GM23338 (cell line): ENCODE results near the gene GNAI1. TPM values are rescaled to one million over a fixed set of nuclear protein-coding genes. Genes with fewer than 3 reads are reported as not detected.

Experiments used
- ATAC-seq: fragments of 200-7000 bp; cut with Tn5 transposase; 3 replicates; pipeline ENCODE4 v1.9.1; 2020
- DNase-seq: peaks from one replicate; pipeline ENCODE4 v3.0.0-alpha.2; 2015; ENCODE audit warnings: low spot score
- H2AFZ ChIP-seq: fragments of 200-600 bp; sonication (generic); 2 replicates; pipeline ENCODE4 v1.8.0; 2016; ENCODE audit warnings: antibody characterized with exemption, mild to moderate bottlenecking, moderate library complexity
- H3F3A ChIP-seq: fragments of 200-600 bp; sonication (generic); replicated peaks from 2 replicates; pipeline ENCODE4 v1.8.0; 2017; ENCODE audit warnings: antibody characterized with exemption, mixed run types, low read depth
- H3K27ac ChIP-seq: fragments of 200-600 bp; sonication (generic); 2 replicates; pipeline ENCODE4 v1.6.1; 2016; ENCODE audit warnings: low read depth
- H3K27me3 ChIP-seq: fragments of 200-600 bp; sonication (generic); 2 replicates; pipeline ENCODE4 v1.8.0; 2016; ENCODE audit warnings: mild to moderate bottlenecking, mixed run types, moderate library complexity; ENCODE audit not compliant: insufficient read depth
- H3K36me3 ChIP-seq: fragments of 200-600 bp; sonication (generic); 2 replicates; pipeline ENCODE4 v1.8.0; 2016; ENCODE audit warnings: mild to moderate bottlenecking; ENCODE audit not compliant: insufficient read depth
- H3K4me1 ChIP-seq: fragments of 200-600 bp; sonication (generic); 2 replicates; pipeline ENCODE4 v1.8.0; 2016; ENCODE audit warnings: mild to moderate bottlenecking, moderate library complexity; ENCODE audit not compliant: insufficient read depth
- H3K4me2 ChIP-seq: fragments of 200-600 bp; sonication (generic); 2 replicates; pipeline ENCODE4 v1.7.1; 2017; ENCODE audit warnings: mixed run types
- H3K4me3 ChIP-seq: fragments of 200-600 bp; sonication (generic); 2 replicates; pipeline ENCODE4 v1.6.1; 2016; ENCODE audit warnings: mixed run types
- H3K79me2 ChIP-seq: fragments of 200-600 bp; sonication (generic); replicated peaks from 2 replicates; pipeline ENCODE4 v1.8.0; 2017; ENCODE audit warnings: mild to moderate bottlenecking; ENCODE audit not compliant: insufficient read depth
- H3K9me2 ChIP-seq: fragments of 200-600 bp; sonication (generic); 2 replicates; pipeline ENCODE4 v1.8.0; 2017; ENCODE audit not compliant: insufficient read depth
- H4K20me1 ChIP-seq: fragments of 200-600 bp; sonication (generic); replicated peaks from 2 replicates; pipeline ENCODE4 v1.8.0; 2017; ENCODE audit warnings: mild to moderate bottlenecking; ENCODE audit not compliant: insufficient read depth
- H3K27ac Mint-ChIP-seq: 2 replicates; pipeline ENCODE4 v1.8.0; 2020; ENCODE audit warnings: inconsistent platforms, mild to moderate bottlenecking, moderate library complexity, mixed read lengths
- H3K27me3 Mint-ChIP-seq: 3 replicates; pipeline ENCODE4 v1.8.0; 2022; ENCODE audit warnings: low read depth, mild to moderate bottlenecking, moderate library complexity, mixed read lengths, inconsistent platforms; ENCODE audit not compliant: insufficient read depth, poor library complexity
- H3K36me3 Mint-ChIP-seq: 3 replicates; pipeline ENCODE4 v1.8.0; 2021; ENCODE audit warnings: low read depth, mild to moderate bottlenecking, inconsistent platforms, moderate library complexity, mixed read lengths
- H3K4me1 Mint-ChIP-seq: 3 replicates; pipeline ENCODE4 v1.8.0; 2020; ENCODE audit warnings: mild to moderate bottlenecking, inconsistent platforms, mixed read lengths
- H3K4me3 Mint-ChIP-seq: 3 replicates; pipeline ENCODE4 v1.8.0; 2021; ENCODE audit warnings: moderate library complexity, mild to moderate bottlenecking, inconsistent platforms, mixed read lengths
- H3K9me3 Mint-ChIP-seq: 3 replicates; pipeline ENCODE4 v1.8.0; 2020; ENCODE audit warnings: moderate library complexity, mild to moderate bottlenecking, inconsistent platforms, mixed read lengths
- EZH2phosphoT487 ChIP-seq: fragments of 200-600 bp; sonication (generic); IDR thresholded peaks from one replicate; pipeline ENCODE4 v1.8.1; 2018; ENCODE audit warnings: antibody characterized with exemption; ENCODE audit not compliant: unreplicated experiment
- JUNB ChIP-seq: IDR thresholded peaks from one replicate; pipeline ENCODE4 v1.6.1; 2016; ENCODE audit warnings: antibody characterized with exemption; ENCODE audit not compliant: unreplicated experiment
- NANOG ChIP-seq: IDR thresholded peaks from 2 replicates; pipeline ENCODE4 v1.6.1; 2016; ENCODE audit warnings: antibody characterized with exemption, borderline replicate concordance
- STAT1 ChIP-seq: IDR thresholded peaks from one replicate; pipeline ENCODE4 v1.6.1; 2016; ENCODE audit warnings: antibody characterized with exemption; ENCODE audit not compliant: unreplicated experiment
- ZNF331 ChIP-seq: fragments of 250-450 bp; sonication (Bioruptor Pico); IDR thresholded peaks from 2 replicates; pipeline ENCODE4 v1.5.0; 2020; ENCODE audit warnings: low read depth, mild to moderate bottlenecking, moderate library complexity
- polyA plus RNA-seq: library from polyadenylated mRNA; unstranded; fragments of >200 nt; fragmentation: Nextera tagmentation; extraction: Ambion mirVana; gene quantifications from 2 replicates; pipeline ENCODE4 v1.2.1, GENCODE V29; 2016
- total RNA-seq: library from RNA; depleted of rRNA; stranded (reverse); fragments of >200 nt; shearing (Covaris generic); gene quantifications from 2 replicates; pipeline ENCODE4 v1.2.3, GENCODE V29; 2014
- TF ChIP-seq, protein P1 (sequence below): fragments of 250-450 bp; sonication (Bioruptor Pico); IDR thresholded peaks from 2 replicates; pipeline ENCODE4 v1.5.0; 2020; ENCODE audit warnings: mild to moderate bottlenecking, moderate library complexity
- TF ChIP-seq, protein P2 (sequence below): IDR thresholded peaks from 2 replicates; pipeline ENCODE4 v1.6.1; 2016; ENCODE audit warnings: antibody characterized with exemption
- TF ChIP-seq, protein P3 (sequence below), 2 experiments: fragments of 200-600 bp in 1 of 2; sonication (generic) in 1 of 2; conservative IDR thresholded peaks; 2 replicates each; pipeline versions ENCODE4 v1.5.1 to v1.6.1; 2016 to 2017; ENCODE audit warnings: antibody characterized with exemption in 2 of 2, low read depth in 2 of 2, mild to moderate bottlenecking in 2 of 2, moderate library complexity in 1 of 2
- TF ChIP-seq, protein P4 (sequence below): IDR thresholded peaks from one replicate; pipeline ENCODE4 v1.6.1; 2018; ENCODE audit warnings: antibody characterized with exemption; ENCODE audit not compliant: unreplicated experiment

GNAI1 gene
- total and polyA plus RNA-seq, 2 experiments from 2014 or later, result 31.3 to 36.9 TPM

DNA sequence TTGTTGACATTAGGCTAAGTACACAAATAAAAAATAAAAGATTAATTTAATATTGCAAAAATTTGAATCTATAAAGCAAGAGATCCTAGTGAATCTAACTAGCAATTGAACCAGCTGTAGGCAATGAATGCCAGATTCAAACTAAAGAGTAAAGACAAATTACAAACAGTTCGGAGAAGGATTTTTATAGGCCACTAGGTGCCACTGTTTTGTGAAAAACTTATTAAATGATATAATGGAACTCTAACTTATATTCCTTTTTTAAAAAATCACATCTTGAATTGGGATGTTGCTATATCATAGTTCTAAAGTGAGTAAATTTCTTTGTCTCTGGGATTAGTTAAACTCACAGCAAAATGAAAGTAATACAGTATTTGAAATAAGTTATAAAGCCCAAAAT is 39.1 kb upstream of the GNAI1 start (continued):
- TF ChIP-seq, protein P1, sequence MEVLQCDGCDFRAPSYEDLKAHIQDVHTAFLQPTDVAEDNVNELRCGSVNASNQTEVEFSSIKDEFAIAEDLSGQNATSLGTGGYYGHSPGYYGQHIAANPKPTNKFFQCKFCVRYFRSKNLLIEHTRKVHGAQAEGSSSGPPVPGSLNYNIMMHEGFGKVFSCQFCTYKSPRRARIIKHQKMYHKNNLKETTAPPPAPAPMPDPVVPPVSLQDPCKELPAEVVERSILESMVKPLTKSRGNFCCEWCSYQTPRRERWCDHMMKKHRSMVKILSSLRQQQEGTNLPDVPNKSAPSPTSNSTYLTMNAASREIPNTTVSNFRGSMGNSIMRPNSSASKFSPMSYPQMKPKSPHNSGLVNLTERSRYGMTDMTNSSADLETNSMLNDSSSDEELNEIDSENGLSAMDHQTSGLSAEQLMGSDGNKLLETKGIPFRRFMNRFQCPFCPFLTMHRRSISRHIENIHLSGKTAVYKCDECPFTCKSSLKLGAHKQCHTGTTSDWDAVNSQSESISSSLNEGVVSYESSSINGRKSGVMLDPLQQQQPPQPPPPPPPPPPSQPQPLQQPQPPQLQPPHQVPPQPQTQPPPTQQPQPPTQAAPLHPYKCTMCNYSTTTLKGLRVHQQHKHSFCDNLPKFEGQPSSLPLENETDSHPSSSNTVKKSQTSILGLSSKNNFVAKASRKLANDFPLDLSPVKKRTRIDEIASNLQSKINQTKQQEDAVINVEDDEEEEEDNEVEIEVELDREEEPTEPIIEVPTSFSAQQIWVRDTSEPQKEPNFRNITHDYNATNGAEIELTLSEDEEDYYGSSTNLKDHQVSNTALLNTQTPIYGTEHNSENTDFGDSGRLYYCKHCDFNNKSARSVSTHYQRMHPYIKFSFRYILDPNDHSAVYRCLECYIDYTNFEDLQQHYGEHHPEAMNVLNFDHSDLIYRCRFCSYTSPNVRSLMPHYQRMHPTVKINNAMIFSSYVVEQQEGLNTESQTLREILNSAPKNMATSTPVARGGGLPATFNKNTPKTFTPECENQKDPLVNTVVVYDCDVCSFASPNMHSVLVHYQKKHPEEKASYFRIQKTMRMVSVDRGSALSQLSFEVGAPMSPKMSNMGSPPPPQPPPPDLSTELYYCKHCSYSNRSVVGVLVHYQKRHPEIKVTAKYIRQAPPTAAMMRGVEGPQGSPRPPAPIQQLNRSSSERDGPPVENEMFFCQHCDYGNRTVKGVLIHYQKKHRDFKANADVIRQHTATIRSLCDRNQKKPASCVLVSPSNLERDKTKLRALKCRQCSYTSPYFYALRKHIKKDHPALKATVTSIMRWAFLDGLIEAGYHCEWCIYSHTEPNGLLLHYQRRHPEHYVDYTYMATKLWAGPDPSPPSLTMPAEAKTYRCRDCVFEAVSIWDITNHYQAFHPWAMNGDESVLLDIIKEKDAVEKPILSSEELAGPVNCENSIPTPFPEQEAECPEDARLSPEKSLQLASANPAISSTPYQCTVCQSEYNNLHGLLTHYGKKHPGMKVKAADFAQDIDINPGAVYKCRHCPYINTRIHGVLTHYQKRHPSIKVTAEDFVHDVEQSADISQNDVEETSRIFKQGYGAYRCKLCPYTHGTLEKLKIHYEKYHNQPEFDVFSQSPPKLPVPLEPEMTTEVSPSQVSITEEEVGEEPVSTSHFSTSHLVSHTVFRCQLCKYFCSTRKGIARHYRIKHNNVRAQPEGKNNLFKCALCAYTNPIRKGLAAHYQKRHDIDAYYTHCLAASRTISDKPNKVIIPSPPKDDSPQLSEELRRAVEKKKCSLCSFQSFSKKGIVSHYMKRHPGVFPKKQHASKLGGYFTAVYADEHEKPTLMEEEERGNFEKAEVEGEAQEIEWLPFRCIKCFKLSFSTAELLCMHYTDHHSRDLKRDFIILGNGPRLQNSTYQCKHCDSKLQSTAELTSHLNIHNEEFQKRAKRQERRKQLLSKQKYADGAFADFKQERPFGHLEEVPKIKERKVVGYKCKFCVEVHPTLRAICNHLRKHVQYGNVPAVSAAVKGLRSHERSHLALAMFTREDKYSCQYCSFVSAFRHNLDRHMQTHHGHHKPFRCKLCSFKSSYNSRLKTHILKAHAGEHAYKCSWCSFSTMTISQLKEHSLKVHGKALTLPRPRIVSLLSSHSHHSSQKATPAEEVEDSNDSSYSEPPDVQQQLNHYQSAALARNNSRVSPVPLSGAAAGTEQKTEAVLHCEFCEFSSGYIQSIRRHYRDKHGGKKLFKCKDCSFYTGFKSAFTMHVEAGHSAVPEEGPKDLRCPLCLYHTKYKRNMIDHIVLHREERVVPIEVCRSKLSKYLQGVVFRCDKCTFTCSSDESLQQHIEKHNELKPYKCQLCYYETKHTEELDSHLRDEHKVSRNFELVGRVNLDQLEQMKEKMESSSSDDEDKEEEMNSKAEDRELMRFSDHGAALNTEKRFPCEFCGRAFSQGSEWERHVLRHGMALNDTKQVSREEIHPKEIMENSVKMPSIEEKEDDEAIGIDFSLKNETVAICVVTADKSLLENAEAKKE (CRISPR knock-in tag), result no peak
- TF ChIP-seq, protein P2, sequence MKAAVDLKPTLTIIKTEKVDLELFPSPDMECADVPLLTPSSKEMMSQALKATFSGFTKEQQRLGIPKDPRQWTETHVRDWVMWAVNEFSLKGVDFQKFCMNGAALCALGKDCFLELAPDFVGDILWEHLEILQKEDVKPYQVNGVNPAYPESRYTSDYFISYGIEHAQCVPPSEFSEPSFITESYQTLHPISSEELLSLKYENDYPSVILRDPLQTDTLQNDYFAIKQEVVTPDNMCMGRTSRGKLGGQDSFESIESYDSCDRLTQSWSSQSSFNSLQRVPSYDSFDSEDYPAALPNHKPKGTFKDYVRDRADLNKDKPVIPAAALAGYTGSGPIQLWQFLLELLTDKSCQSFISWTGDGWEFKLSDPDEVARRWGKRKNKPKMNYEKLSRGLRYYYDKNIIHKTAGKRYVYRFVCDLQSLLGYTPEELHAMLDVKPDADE, result no peak
- TF ChIP-seq JUNB, result no peak
- no peak for TF ChIP-seq NANOG

DNA sequence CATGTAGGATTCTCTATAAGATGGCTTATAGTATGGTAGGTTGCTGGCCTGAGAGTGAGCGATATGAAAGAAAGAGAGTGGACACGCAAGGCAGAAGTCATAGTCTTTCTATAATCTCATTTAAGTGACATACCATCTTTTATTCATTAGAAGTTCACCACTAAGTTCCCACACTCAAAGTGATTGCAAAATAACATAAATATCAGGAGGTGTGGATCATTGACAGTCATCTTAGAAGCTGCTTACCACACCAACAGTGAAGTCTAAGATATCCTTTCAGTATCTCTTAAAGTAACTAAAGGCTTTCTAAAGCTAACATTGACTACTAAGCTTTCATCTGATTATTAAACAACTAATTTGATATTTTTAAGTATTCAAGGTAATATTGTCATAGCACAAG is 36.9 kb upstream of the GNAI1 start:
- no peak overlapping the region for H3K4me3 ChIP-seq
- Mint-ChIP-seq H3K27ac (no peak overlapping the region), H3K27me3 (no peaks in the 10 kb centered on the region), H3K9me3 (no peaks in the 10 kb centered on the region), H3K36me3 (no peaks in the 10 kb centered on the region), H3K4me3 (no peak overlapping the region), H3K4me1 (peaks cover 2% of the 10 kb centered on the region; the same call in 1 of the 3 replicates)
- no peaks in the 10 kb centered on the region for H4K20me1 ChIP-seq
- DNase-seq (no peak), ATAC-seq (no peak)
- no peak overlapping the region for H2AFZ ChIP-seq
- no peaks in the 10 kb centered on the region for H3K36me3 ChIP-seq
- H3F3A ChIP-seq, result no peaks in the 10 kb centered on the region
- H3K27me3 ChIP-seq, result no peaks in the 10 kb centered on the region
- no peak overlapping the region for H3K27ac ChIP-seq
- H3K79me2 ChIP-seq, result no peaks in the 10 kb centered on the region
- no peak overlapping the region for H3K4me2 ChIP-seq
- TF ChIP-seq STAT1, result no peak
- TF ChIP-seq, protein P3, sequence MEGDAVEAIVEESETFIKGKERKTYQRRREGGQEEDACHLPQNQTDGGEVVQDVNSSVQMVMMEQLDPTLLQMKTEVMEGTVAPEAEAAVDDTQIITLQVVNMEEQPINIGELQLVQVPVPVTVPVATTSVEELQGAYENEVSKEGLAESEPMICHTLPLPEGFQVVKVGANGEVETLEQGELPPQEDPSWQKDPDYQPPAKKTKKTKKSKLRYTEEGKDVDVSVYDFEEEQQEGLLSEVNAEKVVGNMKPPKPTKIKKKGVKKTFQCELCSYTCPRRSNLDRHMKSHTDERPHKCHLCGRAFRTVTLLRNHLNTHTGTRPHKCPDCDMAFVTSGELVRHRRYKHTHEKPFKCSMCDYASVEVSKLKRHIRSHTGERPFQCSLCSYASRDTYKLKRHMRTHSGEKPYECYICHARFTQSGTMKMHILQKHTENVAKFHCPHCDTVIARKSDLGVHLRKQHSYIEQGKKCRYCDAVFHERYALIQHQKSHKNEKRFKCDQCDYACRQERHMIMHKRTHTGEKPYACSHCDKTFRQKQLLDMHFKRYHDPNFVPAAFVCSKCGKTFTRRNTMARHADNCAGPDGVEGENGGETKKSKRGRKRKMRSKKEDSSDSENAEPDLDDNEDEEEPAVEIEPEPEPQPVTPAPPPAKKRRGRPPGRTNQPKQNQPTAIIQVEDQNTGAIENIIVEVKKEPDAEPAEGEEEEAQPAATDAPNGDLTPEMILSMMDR (conservative IDR thresholded peaks at IDR 0.05; ENCODE audit: low read depth in 2 of 2), result no peak
- no peak for TF ChIP-seq JUNB
- no peak for TF ChIP-seq EZH2phosphoT487
- TF ChIP-seq, protein P4, sequence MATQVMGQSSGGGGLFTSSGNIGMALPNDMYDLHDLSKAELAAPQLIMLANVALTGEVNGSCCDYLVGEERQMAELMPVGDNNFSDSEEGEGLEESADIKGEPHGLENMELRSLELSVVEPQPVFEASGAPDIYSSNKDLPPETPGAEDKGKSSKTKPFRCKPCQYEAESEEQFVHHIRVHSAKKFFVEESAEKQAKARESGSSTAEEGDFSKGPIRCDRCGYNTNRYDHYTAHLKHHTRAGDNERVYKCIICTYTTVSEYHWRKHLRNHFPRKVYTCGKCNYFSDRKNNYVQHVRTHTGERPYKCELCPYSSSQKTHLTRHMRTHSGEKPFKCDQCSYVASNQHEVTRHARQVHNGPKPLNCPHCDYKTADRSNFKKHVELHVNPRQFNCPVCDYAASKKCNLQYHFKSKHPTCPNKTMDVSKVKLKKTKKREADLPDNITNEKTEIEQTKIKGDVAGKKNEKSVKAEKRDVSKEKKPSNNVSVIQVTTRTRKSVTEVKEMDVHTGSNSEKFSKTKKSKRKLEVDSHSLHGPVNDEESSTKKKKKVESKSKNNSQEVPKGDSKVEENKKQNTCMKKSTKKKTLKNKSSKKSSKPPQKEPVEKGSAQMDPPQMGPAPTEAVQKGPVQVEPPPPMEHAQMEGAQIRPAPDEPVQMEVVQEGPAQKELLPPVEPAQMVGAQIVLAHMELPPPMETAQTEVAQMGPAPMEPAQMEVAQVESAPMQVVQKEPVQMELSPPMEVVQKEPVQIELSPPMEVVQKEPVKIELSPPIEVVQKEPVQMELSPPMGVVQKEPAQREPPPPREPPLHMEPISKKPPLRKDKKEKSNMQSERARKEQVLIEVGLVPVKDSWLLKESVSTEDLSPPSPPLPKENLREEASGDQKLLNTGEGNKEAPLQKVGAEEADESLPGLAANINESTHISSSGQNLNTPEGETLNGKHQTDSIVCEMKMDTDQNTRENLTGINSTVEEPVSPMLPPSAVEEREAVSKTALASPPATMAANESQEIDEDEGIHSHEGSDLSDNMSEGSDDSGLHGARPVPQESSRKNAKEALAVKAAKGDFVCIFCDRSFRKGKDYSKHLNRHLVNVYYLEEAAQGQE, result no peak
- no peak for TF ChIP-seq ZNF331
- no peaks in the 10 kb centered on the region for H3K4me1 ChIP-seq
- H3K9me2 ChIP-seq, result no peaks in the 10 kb centered on the region
